GM12878 (cell line): ENCODE measurements around the gene MRPL36. TPM values are rescaled to one million over a fixed set of nuclear protein-coding genes. Genes with fewer than 3 reads are reported as not detected.

Source experiments
- ATAC-seq: fragments of 200-7000 bp; cut with Tn5 transposase; 3 replicates; pipeline ENCODE4 v1.9.1; 2020; ENCODE audit warnings: mild to moderate bottlenecking, moderate library complexity
- BruUV-seq: library from RNA; stranded (reverse); fragments of 400-500 nt; replicated peaks from 2 replicates; lab custom pipeline; 2021; lab: Mats Ljungman, UMichigan
- CTCF ChIA-PET: fragments of 300-600 bp; sonication (Branson Sonifier 250); formaldehyde crosslinking; extraction: SDS; loops from one replicate; lab custom pipeline; 2021; ENCODE audit warnings: inconsistent platforms; lab: Yijun Ruan, JAX
- POLR2A ChIA-PET: fragments of 350-600 bp; formaldehyde crosslinking; extraction: SDS; loops from one replicate; lab custom pipeline; 2021; ENCODE audit warnings: inconsistent platforms; lab: Charles Lee
- RAD21 ChIA-PET: fragments of 300-600 bp; sonication (Branson Sonifier 250); formaldehyde crosslinking; loops from one replicate; lab custom pipeline; 2023; ENCODE audit warnings: antibody characterized with exemption; ENCODE audit not compliant: unreplicated experiment; lab: Charles Lee
- SMC1A ChIA-PET: fragments of 300-600 bp; sonication (Branson Sonifier 250); formaldehyde crosslinking; loops from one replicate; lab custom pipeline; 2023; ENCODE audit not compliant: unreplicated experiment, uncharacterized antibody; lab: Charles Lee
- DNase-seq: peaks from one replicate; pipeline ENCODE4 v3.0.0-alpha.2; 2011; ENCODE audit warnings: low read depth, low spot score
- FAIRE-seq: peaks from 3 replicates; lab custom pipeline; 2011; peaks lifted over from hg19 to GRCh38; lab: Jason Lieb, UNC
- H2AFZ ChIP-seq: 2 replicates; pipeline ENCODE4 v1.6.0; 2011; ENCODE audit warnings: low read depth, low read length, control low read depth; ENCODE audit not compliant: control insufficient read depth
- H3K27ac ChIP-seq: 2 replicates; pipeline ENCODE4 v1.5.1; 2011; ENCODE audit warnings: control low read depth; ENCODE audit not compliant: control insufficient read depth, insufficient read depth
- H3K27me3 ChIP-seq, 2 experiments: replicated peaks in 1 of 2; 2 replicates each; pipeline versions ENCODE4 v1.6.0 to v1.6.1; 2011; ENCODE audit warnings: low read length in 1 of 2; ENCODE audit not compliant: control insufficient read depth in 2 of 2, insufficient read depth in 2 of 2
- H3K36me3 ChIP-seq, 2 experiments: 2 replicates each; pipeline ENCODE4 v1.5.1; 2011; ENCODE audit warnings: low read length in 1 of 2; ENCODE audit not compliant: control insufficient read depth in 2 of 2, insufficient read depth in 2 of 2
- H3K4me1 ChIP-seq: 2 replicates; pipeline ENCODE4 v1.6.1; 2011; ENCODE audit warnings: mild to moderate bottlenecking, low read length, moderate library complexity, mixed read lengths; ENCODE audit not compliant: control insufficient read depth, insufficient read depth
- H3K4me2 ChIP-seq: 2 replicates; pipeline ENCODE4 v1.6.0; 2011; ENCODE audit warnings: control low read depth; ENCODE audit not compliant: control insufficient read depth, insufficient read depth
- H3K4me3 ChIP-seq: fragments of 200-600 bp; sonication (generic); 2 replicates; pipeline ENCODE4 v1.5.1; 2016
- H3K79me2 ChIP-seq: 2 replicates; pipeline ENCODE4 v1.6.0; 2011; ENCODE audit warnings: low read length; ENCODE audit not compliant: control insufficient read depth, insufficient read depth
- H3K9ac ChIP-seq: 2 replicates; pipeline ENCODE4 v1.8.0; 2011; ENCODE audit warnings: low read length, control low read depth, mixed read lengths; ENCODE audit not compliant: control insufficient read depth, insufficient read depth
- H3K9me3 ChIP-seq: replicated peaks from 3 replicates; pipeline ENCODE4 v1.5.1; 2011; ENCODE audit warnings: mild to moderate bottlenecking, low read length; ENCODE audit not compliant: control insufficient read depth, insufficient read depth
- H4K20me1 ChIP-seq: 2 replicates; pipeline ENCODE4 v1.6.0; 2011; ENCODE audit not compliant: control insufficient read depth, insufficient read depth
- BCL3 ChIP-seq: IDR thresholded peaks from 2 replicates; pipeline ENCODE4 v1.6.1; 2011; ENCODE audit warnings: borderline replicate concordance, low read depth, mild to moderate bottlenecking, moderate library complexity, low read length; ENCODE audit not compliant: insufficient read depth, poor library complexity, severe bottlenecking
- CEBPZ ChIP-seq: fragments of 150-350 bp; IDR thresholded peaks from 2 replicates; pipeline ENCODE4 v1.6.1; 2016; ENCODE audit warnings: low read depth, low read length
- CHD2 ChIP-seq: IDR thresholded peaks from 2 replicates; pipeline ENCODE4 v1.6.1; 2011; ENCODE audit warnings: low read depth, low read length, improper control_type of control experiment, borderline replicate concordance
- DPF2 ChIP-seq: fragments of 450-650 bp; IDR thresholded peaks from 2 replicates; pipeline ENCODE4 v1.6.1; 2017; ENCODE audit warnings: mild to moderate bottlenecking
- ETV6 ChIP-seq, 2 experiments: fragments of 450-650 bp in 1 of 2; IDR thresholded peaks in 1 of 2; conservative IDR thresholded peaks in 1 of 2; 2 replicates each; pipeline ENCODE4 v1.6.1; 2014; ENCODE audit warnings: antibody characterized with exemption in 1 of 2, borderline replicate concordance in 1 of 2, low read depth in 1 of 2, mild to moderate bottlenecking in 1 of 2, moderate library complexity in 1 of 2
- FOXM1 ChIP-seq: IDR thresholded peaks from 2 replicates; pipeline ENCODE4 v1.6.1; 2012; ENCODE audit warnings: low read depth, mild to moderate bottlenecking, inconsistent platforms, low read length, moderate library complexity
- JUNB ChIP-seq: IDR thresholded peaks from 2 replicates; pipeline ENCODE4 v1.6.1; 2016; ENCODE audit warnings: antibody characterized with exemption, mild to moderate bottlenecking
- MLLT1 ChIP-seq: fragments of 450-650 bp; IDR thresholded peaks from 2 replicates; pipeline ENCODE4 v1.6.1; 2016; ENCODE audit warnings: mild to moderate bottlenecking
- MTA3 ChIP-seq: IDR thresholded peaks from 2 replicates; pipeline ENCODE4 v1.6.1; 2012; ENCODE audit warnings: low read length, inconsistent platforms, borderline replicate concordance
- MXI1 ChIP-seq: fragments of 150-350 bp; IDR thresholded peaks from 2 replicates; pipeline ENCODE4 v1.6.1; 2011; ENCODE audit warnings: low read depth, mild to moderate bottlenecking, inconsistent platforms, low read length, improper control_type of control experiment
- NR2C1 ChIP-seq: fragments of 450-650 bp; IDR thresholded peaks from 2 replicates; pipeline ENCODE4 v1.6.1; 2017; ENCODE audit warnings: antibody characterized with exemption, mild to moderate bottlenecking, moderate library complexity
- POLR2AphosphoS2 ChIP-seq: IDR thresholded peaks from 2 replicates; pipeline ENCODE4 v1.6.1; 2011; ENCODE audit warnings: low read depth, mild to moderate bottlenecking, low read length, improper control_type of control experiment, moderate library complexity
- ZNF207 ChIP-seq: fragments of 450-650 bp; IDR thresholded peaks from 2 replicates; pipeline ENCODE4 v1.6.1; 2014; ENCODE audit warnings: antibody characterized with exemption, mild to moderate bottlenecking, borderline replicate concordance
- WGBS: methylation state at CpG from one replicate; pipeline ENCODE4 v1.1.6; 2016; ENCODE audit warnings: low lambda C conversion rate; ENCODE audit not compliant: insufficient replicate concordance, insufficient coverage; ENCODE audit errors: missing lambda C conversion rate; 5-methylcytosine and 5-hydroxymethylcytosine counted together
- in situ Hi-C: fragments of 300-500 bp; cut with MboI; formaldehyde crosslinking; loops from 9 replicates; pipeline ENCODE4 v1.14.3; 2018; ENCODE audit warnings: mixed read lengths
- intact Hi-C: fragments of 100-400 bp; cut with micrococcal nuclease; formaldehyde crosslinking; loops from one replicate; pipeline ENCODE4 v1.14.2; 2022; ENCODE audit not compliant: unreplicated experiment
- polyA plus RNA-seq, 11 experiments: library from polyadenylated mRNA; depleted of rRNA in 4 of 11; unstranded in 6 of 11; stranded (reverse) in 5 of 11; fragments of >200 nt; fragmentation: Nextera tagmentation in 4 of 11; fragmentation: Illumina TruSeq in 1 of 11; extraction: Ambion mirVana in 4 of 11; extraction: Trizol in 1 of 11; gene quantifications; 1 replicate in 1 of 11; 2 replicates in 10 of 11; pipeline versions ENCODE4 v1.2.1 to v1.2.3, GENCODE V29; 2011 to 2016; ENCODE audit warnings: inconsistent platforms in 2 of 11, missing spikeins in 2 of 11, low read depth in 1 of 11
- total RNA-seq, 4 experiments: library from RNA; depleted of rRNA in 3 of 4; stranded (reverse); fragments of >200 nt in 3 of 4; fragmentation: Illumina TruSeq in 1 of 4; extraction: Trizol in 1 of 4; gene quantifications; 2 replicates each; pipeline versions ENCODE4 v1.2.1 to v1.2.3, GENCODE V29; 2013 to 2021
- TF ChIP-seq, protein P1 (sequence below): IDR thresholded peaks from 2 replicates; pipeline ENCODE4 v1.6.1; 2011; ENCODE audit warnings: low read depth, mild to moderate bottlenecking, low read length, moderate library complexity, borderline replicate concordance; ENCODE audit errors: extremely low read depth

Gene MRPL36
- total and polyA plus RNA-seq, 10 of the 15 experiments (the other 5 are each of a cell fraction or from before 2014, with no cell fraction given), result 89.2 to 559 (median 152) TPM

DNA sequence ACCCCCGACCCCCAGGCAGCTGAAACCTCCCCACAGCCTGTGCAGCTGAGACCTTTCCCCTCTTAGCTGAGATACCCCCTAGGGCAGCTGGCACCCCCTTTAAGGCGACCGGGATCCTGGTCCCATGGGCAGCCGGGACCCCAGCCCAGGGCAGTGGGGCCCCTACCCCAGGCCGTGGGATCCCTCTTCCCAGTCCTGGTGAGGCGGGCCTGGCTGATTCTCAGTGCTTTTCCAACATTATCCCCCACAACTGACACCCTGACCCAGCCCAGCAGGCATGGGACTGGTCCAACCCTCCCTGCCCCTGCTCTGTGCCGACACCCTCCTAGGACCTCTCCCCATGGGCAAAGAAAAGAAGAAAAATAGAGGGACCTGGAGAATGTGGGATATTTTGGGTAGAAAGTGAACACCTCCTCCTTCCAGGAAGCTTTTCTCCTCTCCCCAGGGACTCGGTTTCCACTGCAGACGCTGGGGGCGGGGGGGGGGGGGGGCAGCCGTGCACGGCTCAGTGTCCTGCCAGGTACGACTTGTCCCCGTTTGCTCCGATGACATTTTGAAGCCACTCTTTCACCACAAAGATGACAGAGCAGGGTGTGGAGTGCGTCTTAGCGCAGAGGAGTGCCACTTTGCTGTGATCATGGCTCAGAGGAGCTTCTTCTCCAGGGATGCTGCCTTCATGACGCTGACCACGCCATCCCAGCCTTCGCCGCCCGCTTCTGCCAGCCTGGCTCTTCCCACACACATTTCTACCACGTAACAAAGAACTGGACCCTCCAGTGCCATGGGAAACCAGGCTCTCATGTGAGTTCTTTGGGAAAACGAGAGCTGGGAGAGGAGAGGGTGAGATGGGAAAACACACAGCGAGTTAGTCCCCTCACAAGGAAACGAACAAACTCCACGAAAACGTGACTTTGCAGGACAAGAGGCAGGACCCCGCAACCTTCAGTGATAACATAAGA is 47.5 kb downstream of the MRPL36 start:
- ChIA-PET CTCF (no interaction called here), RAD21 (no interaction called here), POLR2A (no interaction called here), SMC1A (interaction anchor here (1.0 kb wide), 1 partner anchor 19 kb away, joined by 3 read pairs; no protein-coding TSS in a partner anchor)
- BruUV-seq, result no TSS peak
- ATAC-seq (no peak), FAIRE-seq (no peak), DNase-seq (no peak)
- no peaks in the 10 kb centered on the region for H3K9me3 ChIP-seq
- no peak overlapping the region for H3K4me3 ChIP-seq
- H3K27me3 ChIP-seq, result no peaks in the 10 kb centered on the region; a peak in 2 of 4 replicates
- no peaks in the 10 kb centered on the region for H3K4me1 ChIP-seq
- H3K79me2 ChIP-seq, result no peaks in the 10 kb centered on the region
- no peak overlapping the region for H3K4me2 ChIP-seq
- no peaks in the 10 kb centered on the region for H4K20me1 ChIP-seq
- in situ Hi-C loops (no loop called here), intact Hi-C loops (no loop called here)
- H3K27ac ChIP-seq, result no peak overlapping the region
- H3K36me3 ChIP-seq, result no peaks in the 10 kb centered on the region
- H3K9ac ChIP-seq, result no peak overlapping the region
- 38% methylated on average over 26 of the region's 29 CpGs for WGBS
- TF ChIP-seq ETV6 (conservative IDR thresholded peaks at IDR 0.05 in 1 of 2, IDR thresholded peaks at IDR 0.05 in 1 of 2; ENCODE audit: borderline replicate concordance in 1 of 2, low read depth in 1 of 2), result no peak
- no peak for TF ChIP-seq MLLT1
- no peak for TF ChIP-seq BCL3
- TF ChIP-seq POLR2AphosphoS2, result no peak
- no peak for TF ChIP-seq FOXM1
- TF ChIP-seq ZNF207, result no peak
- TF ChIP-seq, protein P1, sequence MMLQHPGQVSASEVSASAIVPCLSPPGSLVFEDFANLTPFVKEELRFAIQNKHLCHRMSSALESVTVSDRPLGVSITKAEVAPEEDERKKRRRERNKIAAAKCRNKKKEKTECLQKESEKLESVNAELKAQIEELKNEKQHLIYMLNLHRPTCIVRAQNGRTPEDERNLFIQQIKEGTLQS, result no peak
- TF ChIP-seq DPF2, result no peak
- no peak for TF ChIP-seq CEBPZ
- no peak for TF ChIP-seq MTA3
- no peak for TF ChIP-seq MXI1
- TF ChIP-seq JUNB, result no peak
- TF ChIP-seq NR2C1, result no peak
- no peak for TF ChIP-seq CHD2
- H2AFZ ChIP-seq, result no peak overlapping the region
